IPS-18a (cell line): ENCODE data around the gene TRIO.

Experiments
- H3K27ac ChIP-seq: one replicate; pipeline ENCODE4 v1.5.1; 2013; ENCODE audit warnings: low read length
- H3K27me3 ChIP-seq: one replicate; pipeline ENCODE4 v1.6.1; 2013; ENCODE audit warnings: mild to moderate bottlenecking, low read length; ENCODE audit not compliant: control insufficient read depth, insufficient read depth
- H3K36me3 ChIP-seq: one replicate; pipeline ENCODE4 v1.6.1; 2013; ENCODE audit warnings: low read depth, low read length; ENCODE audit not compliant: control insufficient read depth
- H3K4me1 ChIP-seq: one replicate; pipeline ENCODE4 v1.6.1; 2013; ENCODE audit warnings: low read depth, low read length; ENCODE audit not compliant: control insufficient read depth
- H3K4me3 ChIP-seq: one replicate; pipeline ENCODE4 v1.5.1; 2013; ENCODE audit warnings: low read length
- H3K9ac ChIP-seq: one replicate; pipeline ENCODE4 v1.6.1; 2013; ENCODE audit warnings: mild to moderate bottlenecking, low read length, moderate library complexity
- H3K9me3 ChIP-seq: one replicate; pipeline ENCODE4 v1.6.1; 2013; ENCODE audit warnings: low read depth, low read length; ENCODE audit not compliant: control insufficient read depth

The TRIO gene

DNA sequence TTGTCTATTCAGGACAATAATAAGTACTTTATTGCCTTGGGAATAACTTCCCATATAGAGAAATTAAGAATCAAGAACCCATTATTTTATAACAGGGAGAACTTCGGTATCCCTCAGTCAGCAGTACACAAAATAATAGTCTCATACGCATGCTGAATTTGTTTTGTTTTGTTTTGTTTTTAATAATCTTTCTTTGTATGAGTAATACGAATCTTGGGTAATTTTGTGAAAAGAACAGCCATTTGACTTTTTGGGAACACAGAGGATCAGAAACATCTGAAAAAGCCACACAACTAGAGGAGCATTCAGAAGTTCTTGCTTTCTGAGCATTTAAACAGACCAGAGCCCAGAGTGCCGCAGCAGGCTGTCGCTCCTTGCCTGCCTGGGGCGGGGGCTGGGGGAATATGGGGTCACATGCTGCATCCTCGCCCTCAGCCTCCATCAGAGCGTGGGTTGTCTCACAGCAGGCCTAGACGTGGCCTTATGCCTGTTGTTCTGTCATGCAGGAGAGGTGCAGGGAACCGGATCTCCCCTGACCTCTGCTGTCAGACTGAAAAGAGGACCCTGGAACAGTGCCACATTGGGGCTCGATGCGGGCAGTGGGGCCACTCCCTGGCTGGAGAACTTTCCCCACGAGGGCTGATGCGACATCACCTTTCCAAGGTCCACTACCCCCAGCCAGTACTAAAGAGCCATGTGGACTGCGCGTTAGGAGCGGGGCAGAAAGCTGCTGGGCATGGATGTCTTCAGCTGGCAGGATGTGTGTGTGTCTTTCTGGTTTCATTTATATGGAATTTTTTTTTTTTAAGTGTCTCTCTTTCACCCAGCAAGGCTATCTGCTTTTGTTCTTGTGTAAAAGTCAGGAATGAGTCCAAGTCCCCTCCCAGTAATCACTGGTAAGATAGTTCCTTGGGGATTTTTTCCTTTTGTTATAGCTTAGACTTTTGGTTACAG lies 305.1 kb downstream of the TRIO start:
- H3K9me3 ChIP-seq: no peaks in the 10 kb centered on the region
- no peaks in the 10 kb centered on the region for H3K36me3 ChIP-seq
- no peak overlapping the region for H3K9ac ChIP-seq
- peaks cover 38% of the 10 kb centered on the region for H3K4me1 ChIP-seq
- no peaks in the 10 kb centered on the region for H3K27me3 ChIP-seq
- no peak overlapping the region for H3K4me3 ChIP-seq
- no peak overlapping the region for H3K27ac ChIP-seq

DNA sequence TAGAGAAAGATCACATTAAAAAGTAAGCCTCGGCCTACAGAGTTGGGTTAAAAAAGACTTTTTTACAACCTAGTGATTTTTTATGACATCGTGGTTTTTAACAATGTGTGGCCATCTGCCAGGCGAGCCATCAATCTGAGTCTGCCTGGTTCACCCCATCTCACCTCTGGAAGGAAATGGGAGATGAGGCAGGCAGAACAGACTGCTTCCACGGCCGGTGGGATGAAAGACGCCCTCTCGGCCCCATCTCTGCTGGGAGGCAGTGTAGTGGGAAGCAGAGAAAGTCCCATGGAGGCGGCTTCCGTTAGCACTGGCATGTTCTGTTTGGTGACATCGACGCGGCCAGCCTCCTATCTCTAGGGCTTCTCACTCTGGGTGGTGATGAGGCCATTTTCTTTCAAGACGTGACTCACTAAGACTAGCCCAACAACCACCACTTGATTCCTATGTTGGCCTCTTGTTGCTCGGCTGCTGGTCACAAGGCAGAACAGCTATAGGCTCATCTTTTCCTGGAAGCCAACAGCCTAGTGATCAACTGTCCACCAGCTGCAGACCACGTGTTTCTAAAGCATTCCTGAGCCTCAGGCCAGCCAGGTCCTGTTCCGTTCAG lies 306.0 kb downstream of the TRIO start:
- H3K4me1 ChIP-seq: peaks cover 40% of the 10 kb centered on the region
- no peak overlapping the region for H3K4me3 ChIP-seq
- H3K36me3 ChIP-seq: no peaks in the 10 kb centered on the region
- no peak overlapping the region for H3K27ac ChIP-seq
- no peak overlapping the region for H3K9ac ChIP-seq
- no peaks in the 10 kb centered on the region for H3K27me3 ChIP-seq
- no peaks in the 10 kb centered on the region for H3K9me3 ChIP-seq

DNA sequence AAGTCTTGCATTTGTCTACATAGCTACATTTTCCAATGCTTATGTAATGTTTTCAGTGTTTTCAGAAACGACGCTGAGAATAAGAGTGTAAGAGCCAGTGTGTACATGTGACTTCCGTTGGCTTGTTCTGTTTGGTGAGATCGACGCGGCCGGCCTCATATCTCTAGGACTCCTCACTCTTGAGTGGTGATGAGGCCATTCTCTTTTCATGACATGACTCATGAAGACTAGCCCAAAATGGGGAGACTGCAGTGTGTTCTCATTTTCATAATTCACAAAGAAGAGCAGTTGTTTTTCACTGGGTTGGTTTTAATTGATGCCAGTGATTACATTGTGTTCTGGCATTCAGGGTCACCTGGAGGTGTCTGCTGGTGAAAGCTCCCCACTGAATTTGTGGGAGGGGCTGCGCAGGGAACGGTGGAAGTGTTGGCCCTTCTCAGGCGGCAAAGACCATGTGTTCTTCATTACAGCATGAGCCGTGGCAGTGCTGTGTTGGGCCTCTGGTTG lies 306.9 kb downstream of the TRIO start:
- Histone ChIP-seq H3K9me3 (no peaks in the 10 kb centered on the region), H3K4me3 (no peak overlapping the region), H3K9ac (no peak overlapping the region), H3K36me3 (no peaks in the 10 kb centered on the region), H3K4me1 (peaks cover 37% of the 10 kb centered on the region), H3K27ac (no peak overlapping the region), H3K27me3 (no peaks in the 10 kb centered on the region)

DNA sequence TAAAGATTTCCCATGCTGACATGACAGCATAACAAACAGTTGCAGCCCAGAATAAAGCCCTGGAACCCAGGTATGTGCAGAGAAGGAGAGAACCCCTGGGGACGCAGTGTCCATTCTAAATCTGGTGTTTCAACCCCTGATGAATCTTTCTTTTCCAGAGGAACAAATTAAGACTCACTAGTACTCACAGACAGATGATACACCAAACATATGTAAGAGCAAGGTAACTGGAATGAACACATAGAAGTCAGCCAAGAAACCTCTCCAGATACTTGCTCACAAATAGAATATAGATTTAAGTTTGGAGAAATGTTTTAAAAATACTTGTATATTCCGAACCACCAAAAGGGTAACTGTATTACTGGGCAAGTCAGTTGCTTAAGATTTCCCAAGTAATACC lies 307.6 kb downstream of the TRIO start:
- no peaks in the 10 kb centered on the region for H3K9me3 ChIP-seq
- no peak overlapping the region for H3K27ac ChIP-seq
- H3K4me3 ChIP-seq: no peak overlapping the region
- peaks cover 30% of the 10 kb centered on the region for H3K4me1 ChIP-seq
- H3K9ac ChIP-seq: no peak overlapping the region
- no peaks in the 10 kb centered on the region for H3K27me3 ChIP-seq
- no peaks in the 10 kb centered on the region for H3K36me3 ChIP-seq

DNA sequence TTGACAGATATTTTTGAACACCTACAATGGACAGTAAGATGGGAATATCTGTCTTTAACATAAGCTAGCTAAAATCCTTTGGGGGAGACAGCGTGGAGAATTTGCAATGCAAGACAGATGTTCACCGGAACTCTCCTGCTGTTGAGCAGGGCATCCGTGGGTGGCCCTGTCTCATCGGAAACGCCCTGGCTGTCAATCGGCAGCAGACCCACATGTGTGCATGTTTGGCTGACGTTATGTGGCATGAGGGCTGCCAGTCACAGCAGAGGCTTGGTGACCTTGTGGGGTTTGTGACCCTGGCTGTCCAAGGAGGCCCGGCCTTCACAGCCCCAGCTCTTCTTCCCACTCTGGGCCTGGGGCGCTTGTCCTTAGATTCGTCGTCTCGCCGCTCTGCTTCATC lies 308.7 kb downstream of the TRIO start:
- peaks cover 24% of the 10 kb centered on the region for H3K4me1 ChIP-seq
- no peak overlapping the region for H3K4me3 ChIP-seq
- no peaks in the 10 kb centered on the region for H3K27me3 ChIP-seq
- H3K9me3 ChIP-seq: no peaks in the 10 kb centered on the region
- H3K27ac ChIP-seq: no peak overlapping the region
- H3K9ac ChIP-seq: no peak overlapping the region
- no peaks in the 10 kb centered on the region for H3K36me3 ChIP-seq

DNA sequence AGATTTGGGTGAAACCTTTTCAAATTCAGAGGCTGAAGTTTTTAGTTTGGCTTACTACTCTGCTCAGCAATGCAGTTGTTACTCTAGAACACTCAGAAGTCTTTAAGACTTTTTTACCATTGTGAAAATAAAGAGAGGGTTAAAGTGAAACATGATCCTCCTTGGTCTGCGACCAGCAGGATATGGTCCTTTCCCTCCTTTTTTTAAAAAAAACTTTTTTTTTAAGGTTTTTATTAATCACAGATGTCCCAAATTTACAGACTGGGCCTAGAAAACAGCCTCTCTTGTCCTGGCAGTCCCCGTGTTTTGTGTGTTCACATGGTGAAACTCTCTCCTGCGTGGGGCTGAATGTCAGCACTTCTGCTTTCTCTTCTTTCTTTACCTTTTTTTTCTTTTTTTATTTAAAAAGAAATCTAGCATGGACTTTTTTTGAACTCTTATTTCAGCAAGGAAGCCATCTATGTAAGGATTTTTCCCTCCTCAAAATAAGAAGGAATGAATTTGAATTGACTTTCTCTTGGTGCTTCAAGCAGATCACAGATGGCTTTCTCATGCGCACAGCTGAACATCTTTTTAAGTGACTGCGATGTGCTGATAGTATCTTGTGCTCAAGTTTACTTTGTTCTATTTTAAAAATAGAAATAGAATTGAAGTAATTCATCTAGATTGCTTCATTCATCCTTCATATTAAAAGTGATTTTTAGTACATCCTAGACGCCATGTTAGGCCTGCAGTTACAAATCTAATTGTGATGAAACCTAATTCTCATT lies 309.7 kb downstream of the TRIO start:
- Histone ChIP-seq H3K4me1 (peaks cover 20% of the 10 kb centered on the region), H3K4me3 (no peak overlapping the region), H3K9ac (no peak overlapping the region), H3K9me3 (no peaks in the 10 kb centered on the region), H3K27me3 (no peaks in the 10 kb centered on the region), H3K27ac (no peak overlapping the region), H3K36me3 (no peaks in the 10 kb centered on the region)

DNA sequence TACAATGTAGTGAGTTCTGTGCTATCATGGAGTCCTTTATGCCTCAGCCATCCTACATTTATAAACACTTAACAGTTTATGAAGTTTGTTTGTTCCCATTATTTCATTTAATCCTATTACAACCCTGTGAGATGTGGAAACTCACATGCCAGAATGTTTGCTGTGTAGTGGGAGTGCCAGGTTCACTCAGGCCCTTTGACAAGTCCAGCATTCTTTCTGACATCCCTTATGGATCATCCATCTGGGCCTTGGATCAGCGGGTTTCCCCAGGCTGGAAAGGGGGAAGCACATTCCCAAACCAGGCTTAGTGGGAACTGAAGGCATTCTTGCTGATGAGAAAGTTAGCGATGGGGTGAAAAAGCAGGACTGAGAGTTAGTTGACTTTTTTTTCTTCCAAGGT lies 310.3 kb downstream of the TRIO start:
- H3K4me3 ChIP-seq: no peak overlapping the region
- no peaks in the 10 kb centered on the region for H3K9me3 ChIP-seq
- H3K27me3 ChIP-seq: no peaks in the 10 kb centered on the region
- no peaks in the 10 kb centered on the region for H3K36me3 ChIP-seq
- H3K4me1 ChIP-seq: peaks cover 17% of the 10 kb centered on the region
- no peak overlapping the region for H3K27ac ChIP-seq
- H3K9ac ChIP-seq: no peak overlapping the region

DNA sequence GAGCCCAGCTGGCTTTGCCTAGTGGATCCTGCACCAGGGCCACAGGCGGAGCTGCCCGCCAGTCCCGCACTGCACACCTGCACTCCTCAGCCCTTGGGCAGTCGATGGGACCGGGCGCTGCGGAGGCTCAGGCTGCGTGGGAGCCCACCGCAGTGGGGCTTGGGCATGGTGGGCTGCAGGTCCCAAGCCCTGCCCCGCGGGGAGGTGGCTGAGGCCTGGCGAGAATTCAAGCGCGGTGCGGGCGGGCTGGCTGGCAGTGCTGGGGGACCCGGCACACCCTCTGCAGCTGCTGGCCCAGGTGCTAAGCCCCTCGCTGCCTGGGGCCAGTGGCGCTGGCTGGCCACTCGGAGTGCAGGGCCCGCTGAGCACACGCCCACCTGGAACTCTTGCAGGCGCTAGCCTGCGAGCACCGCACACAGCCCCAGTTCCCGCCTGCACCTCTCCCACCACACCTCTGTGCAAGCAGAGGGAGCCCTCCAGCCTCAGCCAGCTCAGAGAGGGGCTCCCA lies 312.7 kb downstream of the TRIO start:
- no peak overlapping the region for H3K9ac ChIP-seq
- H3K36me3 ChIP-seq: peaks cover 6% of the 10 kb centered on the region

DNA sequence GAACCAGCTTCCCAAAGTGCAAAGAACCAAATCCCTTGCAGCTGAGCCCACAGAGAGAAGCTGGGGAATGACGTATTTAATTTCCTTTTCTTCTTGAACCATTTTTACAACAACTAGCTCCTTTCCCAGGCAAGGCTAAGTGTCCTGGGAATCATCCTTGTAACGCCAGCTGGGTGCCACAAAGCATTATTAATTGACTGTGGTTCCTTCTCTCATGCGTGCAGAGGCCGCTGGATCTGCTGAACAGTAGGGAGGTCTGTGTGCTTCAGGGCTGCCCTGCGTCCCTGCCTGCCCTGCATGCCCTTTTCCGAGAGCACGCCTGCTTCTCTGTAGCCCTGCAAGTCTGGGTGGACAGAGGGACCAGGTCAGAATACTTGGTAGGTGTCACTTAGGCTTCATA lies 314.3 kb downstream of the TRIO start:
- peaks cover 15% of the 10 kb centered on the region for H3K36me3 ChIP-seq

More for the DNA sequence above, 312.7 kb downstream of the TRIO start:
- no peak overlapping the region for H3K27ac ChIP-seq
- no peaks in the 10 kb centered on the region for H3K27me3 ChIP-seq
- H3K4me1 ChIP-seq: peaks cover 17% of the 10 kb centered on the region
- H3K4me3 ChIP-seq: no peak overlapping the region
- H3K9me3 ChIP-seq: no peaks in the 10 kb centered on the region

DNA sequence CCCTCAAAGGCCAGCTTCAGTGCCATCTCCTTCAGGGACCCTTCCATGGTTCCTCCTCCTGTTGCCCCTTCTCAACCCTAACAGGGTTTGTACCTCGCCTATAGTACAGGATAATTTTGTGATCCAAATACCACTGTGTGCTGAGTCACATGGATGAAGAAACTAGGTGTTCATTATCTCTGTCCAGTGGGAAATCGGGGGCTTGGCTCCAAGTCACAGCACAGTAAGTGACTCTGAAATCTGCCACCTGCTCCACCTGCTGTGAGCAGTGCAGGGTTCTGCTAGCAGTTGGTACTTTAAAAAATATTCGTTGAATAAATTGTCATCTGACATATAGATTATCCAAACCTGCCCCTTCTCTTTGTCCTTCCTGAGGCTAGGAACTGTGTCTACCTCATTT lies 315.3 kb downstream of the TRIO start:
- peaks cover 22% of the 10 kb centered on the region for H3K36me3 ChIP-seq
- no peak overlapping the region for H3K4me3 ChIP-seq
- H3K27me3 ChIP-seq: no peaks in the 10 kb centered on the region
- H3K4me1 ChIP-seq: peaks cover under 1% of the 10 kb centered on the region
- no peaks in the 10 kb centered on the region for H3K9me3 ChIP-seq
- H3K27ac ChIP-seq: no peak overlapping the region
- H3K9ac ChIP-seq: no peak overlapping the region

More for the DNA sequence above, 314.3 kb downstream of the TRIO start:
- H3K27me3 ChIP-seq: no peaks in the 10 kb centered on the region
- H3K9ac ChIP-seq: no peak overlapping the region
- H3K9me3 ChIP-seq: no peaks in the 10 kb centered on the region
- no peak overlapping the region for H3K27ac ChIP-seq
- no peak overlapping the region for H3K4me3 ChIP-seq
- peaks cover 7% of the 10 kb centered on the region for H3K4me1 ChIP-seq

DNA sequence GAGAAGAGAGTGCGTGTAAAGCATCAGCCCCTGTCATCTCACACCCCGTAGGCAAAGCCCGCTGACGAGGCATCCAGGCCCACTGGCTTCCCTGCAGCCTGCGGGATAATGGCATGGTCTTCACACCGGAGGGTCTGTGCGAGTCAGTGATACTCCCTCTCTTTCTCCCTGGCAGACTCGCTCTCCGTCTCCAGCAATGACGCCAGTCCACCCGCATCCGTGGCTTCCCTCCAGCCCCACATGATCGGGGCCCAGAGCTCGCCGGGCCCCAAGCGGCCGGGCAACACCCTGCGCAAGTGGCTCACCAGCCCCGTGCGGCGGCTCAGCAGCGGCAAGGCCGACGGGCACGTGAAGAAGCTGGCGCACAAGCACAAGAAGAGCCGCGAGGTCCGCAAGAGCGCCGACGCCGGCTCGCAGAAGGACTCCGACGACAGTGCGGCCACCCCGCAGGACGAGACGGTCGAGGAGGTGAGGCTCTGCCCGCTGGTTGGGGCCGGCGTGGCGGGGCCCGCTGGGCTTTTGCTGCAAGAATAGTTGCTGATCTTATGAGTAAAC lies 317.8 kb downstream of the TRIO start:
- H3K36me3 ChIP-seq: peaks cover 37% of the 10 kb centered on the region
- H3K9ac ChIP-seq: no peak overlapping the region
- no peaks in the 10 kb centered on the region for H3K27me3 ChIP-seq
- no peaks in the 10 kb centered on the region for H3K4me1 ChIP-seq
- H3K4me3 ChIP-seq: no peak overlapping the region
- H3K27ac ChIP-seq: no peak overlapping the region
- no peaks in the 10 kb centered on the region for H3K9me3 ChIP-seq
